ENCODE results near the gene SNRPA1.

SNRPA1 gene

DNA sequence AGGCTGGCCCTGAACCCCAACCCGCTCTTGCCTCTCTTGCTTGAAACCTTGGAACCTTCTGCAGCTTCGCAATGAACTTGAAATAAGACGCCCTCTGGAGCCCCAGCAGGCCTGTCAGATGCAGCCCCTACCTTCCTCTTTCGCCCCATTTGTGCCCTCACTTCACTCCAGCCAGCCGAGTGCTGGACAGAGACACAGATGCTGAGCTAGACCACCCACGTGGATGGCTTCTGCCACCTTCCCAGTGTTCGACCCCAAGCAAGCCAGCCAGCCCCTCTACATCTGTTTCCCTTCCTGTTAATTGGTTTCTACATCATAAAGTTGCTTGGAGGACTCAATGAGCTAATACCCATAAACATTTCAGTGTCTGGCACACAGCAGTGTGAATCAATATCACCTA is 23.8 kb upstream of the SNRPA1 start:
- DNase-seq (ENCODE audit: low spot score): no peak

DNA sequence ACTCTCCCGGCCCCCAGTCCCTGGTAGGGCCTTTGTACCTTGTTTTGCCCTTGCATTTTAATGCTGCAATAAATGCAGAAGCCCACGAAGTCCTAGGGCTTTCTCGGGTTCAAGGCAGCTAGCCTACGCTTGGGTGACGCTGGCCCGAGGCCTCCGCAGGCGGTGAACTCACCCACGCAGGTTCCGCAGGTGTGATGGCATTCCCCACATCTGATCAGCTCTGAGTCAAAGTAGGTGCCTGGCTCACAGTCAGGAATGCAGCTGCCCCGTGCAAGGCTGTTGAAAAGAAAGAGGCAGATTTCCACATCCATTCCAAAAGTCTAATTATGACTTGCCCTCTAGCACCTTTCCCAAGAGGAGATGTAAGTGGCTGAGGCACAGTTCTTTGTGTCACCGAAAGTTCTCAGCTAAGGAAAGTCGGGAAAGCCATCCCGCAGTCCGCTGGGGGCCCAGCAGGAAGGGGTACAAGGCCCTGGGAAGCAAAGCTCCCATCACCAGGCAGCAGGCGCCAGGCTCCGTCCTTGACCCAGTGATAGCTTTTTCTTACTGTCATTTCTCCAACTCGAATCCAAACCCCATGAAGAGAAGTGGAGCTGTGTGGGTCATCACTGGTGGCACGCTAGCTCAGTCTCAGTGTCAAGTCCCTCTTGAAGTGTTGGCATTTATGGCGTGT is 23.2 kb upstream of the SNRPA1 start:
- DNase-seq (ENCODE audit: low spot score): no peak

DNA sequence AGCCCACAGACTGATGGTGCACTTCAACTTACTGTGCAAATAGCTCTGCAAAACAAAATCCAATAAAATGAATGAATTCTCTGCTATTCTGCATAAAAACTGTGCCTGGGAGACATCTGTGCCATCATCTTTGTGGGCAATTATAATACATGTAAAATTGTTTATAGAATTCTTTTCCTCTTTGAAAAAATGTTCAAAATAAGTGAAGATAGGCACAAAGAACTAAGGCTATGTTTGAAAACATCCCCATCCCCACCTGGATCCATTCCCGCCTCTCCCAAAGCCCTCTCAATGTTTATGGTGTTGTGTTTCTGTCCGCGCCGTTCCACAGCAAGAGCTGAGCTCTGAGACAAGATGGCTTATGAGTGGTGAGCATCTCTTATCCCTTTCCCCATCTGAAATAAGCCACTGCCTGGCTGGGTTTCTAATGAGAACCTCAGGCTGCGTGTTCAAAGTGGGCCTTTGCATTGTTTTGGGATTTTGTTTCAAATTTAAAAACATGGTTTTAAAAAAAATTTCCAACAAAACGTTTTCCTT is 22.4 kb upstream of the SNRPA1 start:
- no peak for DNase-seq (ENCODE audit: low spot score)

DNA sequence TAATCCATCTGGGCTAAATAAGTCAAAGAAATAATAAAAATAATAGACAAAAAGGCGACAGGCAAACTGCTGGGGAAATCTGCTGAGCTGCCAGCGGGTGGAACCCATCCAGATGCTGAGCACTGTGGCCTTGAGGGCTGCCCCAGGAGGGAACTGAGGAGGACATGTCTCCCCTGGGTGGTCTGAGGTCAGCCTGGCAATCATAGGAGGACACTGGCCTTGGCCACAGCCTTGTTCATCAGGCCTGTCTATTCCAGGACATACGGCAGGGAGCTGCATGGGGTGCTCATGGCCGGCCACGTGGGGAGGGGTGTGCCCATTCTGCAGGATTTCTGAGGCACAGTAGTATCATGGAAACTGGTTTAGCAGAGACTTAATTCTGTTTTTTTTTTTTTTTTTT is 21.5 kb upstream of the SNRPA1 start:
- no peak for DNase-seq (ENCODE audit: low spot score)

DNA sequence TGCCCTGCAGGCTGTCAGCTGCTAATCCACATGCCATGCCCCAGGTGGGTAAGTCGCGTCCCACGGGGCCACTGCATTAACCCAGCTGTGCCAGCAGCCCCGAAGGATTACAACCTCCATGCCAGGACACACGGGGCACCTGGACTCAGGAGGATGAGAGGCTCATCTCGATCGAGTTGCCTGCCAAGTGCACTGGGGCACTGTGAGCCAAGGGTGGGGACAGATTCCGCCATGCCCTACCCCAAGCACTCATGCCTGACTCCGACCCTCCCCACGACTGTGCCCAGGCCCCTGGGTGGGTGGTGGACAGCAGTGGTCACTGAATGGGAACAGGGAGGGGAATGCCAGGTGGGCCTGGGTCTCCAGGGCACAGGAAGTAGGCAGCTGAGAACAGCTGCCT is 20.7 kb upstream of the SNRPA1 start:
- DNase-seq (ENCODE audit: low spot score): no peak

DNA sequence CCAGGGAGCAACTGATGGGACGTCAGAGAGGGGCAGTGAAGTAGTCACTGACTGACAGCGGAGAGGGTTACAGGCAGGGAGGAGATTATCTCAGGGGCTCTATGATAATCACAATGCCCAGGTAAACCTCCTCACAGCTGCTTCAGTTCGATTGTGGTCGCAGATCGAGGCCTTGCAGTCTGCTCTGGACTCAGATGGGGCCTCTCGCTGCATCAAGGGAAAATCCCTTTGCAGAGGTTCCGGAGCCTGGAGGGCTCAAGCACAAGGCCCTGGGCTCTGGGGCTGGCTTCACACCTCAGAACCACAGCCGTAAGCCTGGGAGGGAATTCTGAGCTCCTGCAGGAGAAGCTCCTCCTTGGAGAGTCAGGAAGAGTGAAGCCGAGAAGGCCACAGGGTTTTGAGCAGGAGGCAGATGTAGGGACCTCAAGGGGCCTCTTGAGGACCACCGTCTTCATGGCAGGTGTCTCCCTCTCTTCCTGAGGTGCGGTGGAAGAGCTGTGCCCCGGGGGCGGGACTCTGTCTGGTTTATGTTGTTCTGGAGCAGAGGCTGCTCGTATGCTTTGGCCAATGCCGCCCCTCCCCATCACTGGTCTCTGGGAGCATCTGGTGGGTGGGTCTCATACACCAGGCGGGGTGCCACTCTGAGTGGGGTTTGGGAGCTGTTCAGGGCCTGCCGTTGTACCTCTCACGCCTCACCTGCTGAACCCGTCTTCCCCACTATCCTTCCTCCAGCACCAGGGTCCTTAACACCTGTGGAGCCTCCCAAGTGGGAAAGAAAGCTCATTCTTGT is 19.5 kb upstream of the SNRPA1 start:
- DNase-seq (ENCODE audit: low spot score): no peak

DNA sequence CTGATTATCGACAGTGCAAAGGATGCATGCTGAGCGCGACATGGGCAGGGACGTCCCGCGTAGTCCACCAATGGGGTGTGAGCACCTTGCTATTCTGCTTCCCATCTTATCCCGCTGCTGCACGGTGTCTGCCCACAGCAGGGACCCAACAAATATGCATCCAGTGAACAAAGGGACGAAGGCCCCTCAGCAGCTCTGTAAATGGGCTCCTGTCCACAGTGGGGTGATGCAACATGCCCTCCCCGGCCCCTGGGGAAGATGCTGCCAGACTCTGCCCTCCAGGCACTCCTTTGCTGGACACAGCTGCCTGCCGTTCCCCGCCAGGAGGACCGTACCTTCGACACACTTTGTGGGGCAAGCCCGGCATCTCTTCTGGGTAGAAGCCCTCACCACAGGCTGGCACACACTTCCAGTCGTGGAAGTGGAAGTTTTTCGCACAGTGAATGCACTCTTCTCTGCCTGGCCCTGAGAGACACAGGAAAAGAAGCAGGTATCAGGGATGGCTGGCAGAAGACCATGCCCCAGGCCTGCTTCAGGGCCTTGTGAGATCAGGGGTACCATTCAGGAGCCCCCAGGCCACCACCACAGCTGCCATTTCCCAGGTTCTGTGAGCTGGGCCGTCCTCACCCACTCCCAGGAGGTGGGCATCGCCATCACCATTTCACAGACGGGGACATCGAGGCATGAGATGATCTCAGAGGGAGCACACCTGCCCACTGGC is 18.2 kb upstream of the SNRPA1 start:
- no peak for DNase-seq (ENCODE audit: low spot score)

DNA sequence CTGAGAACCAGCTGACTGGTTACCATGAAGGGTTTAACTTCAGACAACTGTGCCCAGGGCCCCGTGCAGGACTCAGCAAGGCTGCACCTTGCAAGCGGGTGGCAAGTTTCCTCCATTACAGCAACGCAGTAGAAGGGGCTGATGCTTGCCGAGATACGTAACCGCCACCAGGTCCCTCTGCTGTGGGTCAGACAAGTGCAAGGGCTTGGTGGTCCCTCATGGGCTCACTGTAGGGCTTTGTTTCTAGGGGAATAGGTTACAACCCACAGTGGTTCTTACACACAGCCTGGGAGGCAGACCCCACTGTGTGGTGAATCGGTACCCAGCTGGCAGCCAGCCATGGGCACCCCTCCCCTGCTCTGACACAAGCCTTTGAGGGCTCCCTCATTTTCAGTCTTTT is 15.5 kb upstream of the SNRPA1 start:
- no peak for DNase-seq (ENCODE audit: low spot score)

DNA sequence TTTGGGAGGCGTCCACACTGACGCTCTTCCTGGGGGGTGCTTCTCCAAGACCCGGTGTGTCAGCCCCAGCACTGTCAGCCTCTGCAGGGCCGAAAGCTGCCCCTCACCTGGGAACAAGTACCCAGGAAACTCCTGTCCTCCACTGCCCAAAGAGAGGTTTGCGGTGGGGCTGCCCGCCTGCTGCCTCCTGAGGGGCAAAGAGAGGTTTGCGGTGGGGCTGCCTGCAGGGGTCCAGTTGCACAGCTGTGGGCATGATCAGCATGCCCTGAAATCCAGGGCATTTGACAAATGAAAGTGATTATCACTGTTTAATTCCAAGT is 15.1 kb upstream of the SNRPA1 start:
- DNase-seq (ENCODE audit: low spot score): no peak

DNA sequence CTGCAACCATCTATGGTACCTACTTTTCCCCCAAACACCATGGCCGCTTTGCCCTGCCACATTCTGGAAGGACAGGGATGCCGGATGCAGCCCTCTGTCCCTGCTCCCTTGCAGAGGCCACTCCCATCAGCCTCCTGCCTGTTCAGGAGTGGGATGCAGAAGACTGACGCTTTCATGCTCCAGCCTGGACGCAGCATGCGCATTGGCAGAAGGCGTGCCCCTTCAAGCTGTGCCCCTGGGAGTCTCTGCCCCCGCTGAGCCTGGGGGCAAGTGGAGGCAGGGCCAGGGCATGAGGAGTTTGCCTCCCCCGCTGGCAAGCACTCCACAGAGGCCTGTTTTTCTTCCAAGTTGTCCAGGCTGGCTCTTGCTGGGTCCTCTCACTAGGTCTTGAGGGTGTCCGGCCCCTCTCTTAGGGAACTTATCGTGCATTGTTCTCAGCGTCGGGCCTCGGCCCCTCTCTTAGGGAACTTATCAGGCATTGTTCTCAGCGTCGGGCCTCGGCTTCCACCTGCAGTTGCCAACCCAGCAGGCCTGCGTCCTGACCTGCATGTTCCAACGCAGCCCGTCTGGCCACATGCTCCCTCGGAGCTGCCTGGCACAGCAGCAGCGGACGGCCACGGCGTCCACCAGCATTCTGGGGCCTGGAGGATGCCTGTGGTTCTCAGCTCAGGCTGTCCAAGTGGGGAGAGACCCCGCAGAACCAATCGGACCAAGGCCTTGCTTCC is 14.6 kb upstream of the SNRPA1 start:
- no peak for DNase-seq (ENCODE audit: low spot score)

DNA sequence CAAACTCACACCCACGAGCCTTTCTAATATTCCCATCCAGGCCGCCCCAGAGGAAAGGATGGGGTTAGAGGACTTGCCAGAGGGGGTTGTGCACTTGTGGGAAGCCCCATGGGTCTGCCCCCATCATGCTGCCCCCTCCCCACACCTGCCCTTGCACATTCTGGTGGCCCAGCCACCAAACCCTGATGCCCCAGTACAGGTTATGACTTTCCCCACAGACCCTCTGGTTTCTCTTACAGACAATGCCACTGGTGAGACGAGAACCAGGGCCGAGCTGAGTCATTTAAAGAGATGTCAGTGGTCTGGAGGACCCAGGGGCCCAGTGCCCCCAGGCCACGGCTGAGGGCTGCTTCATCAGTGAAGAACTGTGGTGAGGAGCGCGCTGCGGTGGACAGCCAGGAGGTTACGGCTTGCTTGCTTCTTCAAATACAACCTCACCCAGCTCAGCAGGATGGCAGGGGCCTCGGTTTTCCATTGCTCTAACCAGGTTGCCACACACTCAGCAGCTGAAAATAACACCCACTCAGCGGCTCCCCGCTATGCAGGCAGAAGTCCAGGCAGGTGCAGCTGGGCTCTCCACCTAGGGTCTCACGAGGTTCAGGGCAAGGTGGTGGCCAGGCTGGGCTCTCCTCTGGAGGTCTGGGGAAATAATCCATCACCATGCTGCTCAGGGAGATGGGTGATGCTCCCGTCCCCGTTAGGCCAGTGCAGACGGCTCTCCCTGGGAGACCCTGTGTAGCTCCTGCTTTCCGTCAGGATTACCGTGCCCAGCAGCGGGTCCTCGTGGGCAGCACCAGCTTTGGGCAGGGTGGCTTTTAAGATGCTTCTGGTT is 13.8 kb upstream of the SNRPA1 start:
- DNase-seq (ENCODE audit: low spot score): no peak

DNA sequence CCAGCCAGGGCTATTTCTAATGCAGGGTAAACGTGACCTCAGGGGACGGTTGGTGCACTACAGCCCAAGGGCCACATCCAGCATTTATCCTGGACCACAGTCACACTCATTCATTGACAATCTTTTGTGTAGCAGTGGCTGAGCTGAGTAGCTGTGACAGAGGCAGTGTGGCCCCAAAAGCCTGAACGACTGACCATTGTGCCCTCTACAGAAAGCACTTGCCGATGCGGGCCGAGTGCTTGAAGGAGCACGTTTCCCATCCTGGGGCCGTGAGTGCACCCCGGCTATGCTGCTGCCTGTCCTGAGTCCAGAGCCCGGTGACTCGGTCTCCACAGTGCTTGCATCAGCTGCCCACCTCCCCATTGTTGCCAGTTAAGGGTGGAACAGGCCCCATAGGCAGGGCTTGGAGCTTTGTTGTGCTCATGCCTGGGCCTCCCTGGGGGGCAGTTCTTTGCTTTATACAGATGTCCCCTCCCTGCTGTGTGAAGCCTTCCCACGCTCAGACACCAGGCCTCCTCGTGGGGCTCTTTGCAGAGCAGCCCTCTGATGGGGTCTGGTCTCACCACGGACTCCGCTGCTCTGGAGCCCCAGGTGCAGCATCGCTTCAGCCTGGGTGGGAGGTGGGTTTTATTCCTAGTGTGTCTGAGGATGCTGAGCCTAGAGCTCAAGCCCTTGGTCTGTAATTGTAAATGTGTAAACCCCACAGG is 13.0 kb upstream of the SNRPA1 start:
- DNase-seq (ENCODE audit: low spot score): no peak

DNA sequence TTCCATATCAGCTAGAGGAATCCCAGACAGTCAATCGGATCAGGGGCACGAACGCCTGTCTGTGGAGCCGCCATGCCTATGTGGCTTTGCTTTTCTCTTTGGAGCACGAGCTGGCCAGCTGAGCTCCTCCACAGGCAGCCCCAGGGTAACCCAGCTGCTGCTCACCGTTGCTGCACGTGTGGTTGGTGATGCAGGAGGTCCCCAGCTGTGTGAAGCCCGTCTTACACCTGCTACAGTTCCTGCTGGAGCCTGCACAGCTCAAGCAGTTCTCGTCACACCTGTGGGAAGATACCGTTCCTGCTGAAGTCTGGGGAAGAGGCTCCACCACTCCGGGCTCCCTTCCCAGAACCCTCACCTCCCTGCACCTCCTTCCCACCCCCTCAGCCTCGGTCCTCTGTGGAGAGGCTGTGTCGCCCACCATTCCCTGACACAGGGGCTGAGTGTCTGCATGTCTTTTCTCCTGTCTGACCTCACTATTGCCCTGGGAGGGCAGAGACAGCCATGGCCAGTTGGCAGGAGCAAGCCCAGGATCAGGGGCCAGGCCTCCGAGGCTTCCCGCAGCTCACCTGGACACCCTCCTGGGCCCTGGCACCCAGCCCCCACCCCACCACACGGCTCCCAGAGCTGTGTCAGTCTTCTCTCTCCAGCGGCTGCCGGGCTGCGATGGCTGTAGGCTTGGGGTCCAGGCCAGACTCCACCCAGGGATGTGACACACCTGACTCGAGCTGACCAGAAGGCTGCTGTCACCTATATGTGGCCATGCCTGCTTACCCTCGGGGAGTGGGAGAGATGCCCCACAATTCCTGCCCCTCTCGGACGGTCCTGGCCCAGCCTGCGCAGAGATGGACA is 12.2 kb upstream of the SNRPA1 start:
- no peak for DNase-seq (ENCODE audit: low spot score)

DNA sequence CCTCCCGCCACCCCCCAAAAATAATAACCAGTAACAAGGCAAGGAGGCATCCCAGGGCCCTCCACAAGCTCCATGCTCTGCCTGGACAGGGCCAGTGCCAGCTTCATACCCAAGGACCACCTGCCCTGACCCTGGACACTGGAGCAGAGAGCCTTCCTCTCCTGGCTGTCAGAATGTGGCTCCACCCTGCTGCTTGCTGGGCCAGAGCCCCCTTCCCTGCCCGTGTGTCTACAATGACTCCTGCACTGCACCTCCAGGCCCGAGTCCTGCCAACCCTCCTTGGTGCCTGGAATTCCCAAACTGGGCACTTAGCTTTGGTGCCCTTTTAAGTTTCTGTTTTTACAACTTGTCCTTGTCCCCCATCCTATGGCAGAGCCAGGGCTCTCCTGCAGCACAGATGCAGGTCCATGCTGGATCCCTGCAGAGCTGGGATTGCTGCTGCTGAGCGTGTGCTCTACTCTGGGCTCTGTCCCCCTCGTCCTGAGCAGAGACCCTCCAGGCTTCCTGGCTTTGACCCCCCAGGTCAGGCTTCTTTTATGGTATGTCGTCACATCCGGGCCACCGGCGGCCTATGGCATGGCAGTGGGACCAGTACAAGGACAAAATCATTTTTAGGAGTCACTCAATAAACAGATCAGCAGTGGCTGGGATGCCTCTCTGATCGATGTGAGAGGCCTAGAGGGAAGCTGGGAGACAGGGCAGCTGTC is 11.4 kb upstream of the SNRPA1 start:
- no peak for DNase-seq (ENCODE audit: low spot score)

DNA sequence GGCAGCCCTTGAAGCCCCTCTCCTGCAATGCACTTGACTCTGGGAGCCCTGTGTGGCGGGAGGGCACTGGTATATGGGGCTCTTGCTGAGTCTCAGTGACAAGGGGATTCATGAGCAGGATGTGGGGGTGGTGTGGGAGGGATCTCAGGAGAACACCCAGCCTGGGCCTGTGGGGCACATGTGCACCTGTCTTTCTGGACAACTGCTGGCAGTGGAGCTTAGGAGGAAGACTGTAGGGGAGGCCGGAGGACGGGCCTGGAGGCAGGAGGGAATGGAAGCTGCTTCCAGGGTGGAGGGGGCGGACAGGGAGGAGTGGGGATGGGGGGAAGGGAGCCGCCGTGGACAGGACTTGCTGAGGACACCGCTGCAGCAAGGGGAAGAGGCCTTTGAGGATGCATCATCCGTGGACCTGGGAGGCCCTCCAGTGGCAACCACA is 10.8 kb upstream of the SNRPA1 start:
- no peak for DNase-seq (ENCODE audit: low spot score)

DNA sequence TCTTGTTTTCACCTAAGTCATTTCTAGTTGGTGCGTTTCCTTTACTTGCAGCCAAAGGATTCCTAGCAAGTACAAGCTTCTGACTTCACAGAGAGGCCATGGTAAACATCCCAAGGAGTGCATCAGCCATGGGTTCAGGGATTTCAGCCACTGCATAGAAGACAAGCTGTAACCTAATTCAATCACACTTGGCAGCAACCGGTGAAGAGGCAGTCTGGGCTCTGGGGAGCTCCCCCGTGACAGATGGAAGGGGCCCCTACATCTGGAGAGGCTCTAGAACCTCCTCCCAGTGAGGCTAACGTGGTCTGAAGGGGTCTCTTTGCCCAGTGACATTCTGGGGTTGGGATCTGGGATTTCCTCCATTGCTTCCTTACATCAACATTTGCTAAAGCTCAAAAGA is 8.4 kb upstream of the SNRPA1 start:
- no peak for DNase-seq (ENCODE audit: low spot score)

DNA sequence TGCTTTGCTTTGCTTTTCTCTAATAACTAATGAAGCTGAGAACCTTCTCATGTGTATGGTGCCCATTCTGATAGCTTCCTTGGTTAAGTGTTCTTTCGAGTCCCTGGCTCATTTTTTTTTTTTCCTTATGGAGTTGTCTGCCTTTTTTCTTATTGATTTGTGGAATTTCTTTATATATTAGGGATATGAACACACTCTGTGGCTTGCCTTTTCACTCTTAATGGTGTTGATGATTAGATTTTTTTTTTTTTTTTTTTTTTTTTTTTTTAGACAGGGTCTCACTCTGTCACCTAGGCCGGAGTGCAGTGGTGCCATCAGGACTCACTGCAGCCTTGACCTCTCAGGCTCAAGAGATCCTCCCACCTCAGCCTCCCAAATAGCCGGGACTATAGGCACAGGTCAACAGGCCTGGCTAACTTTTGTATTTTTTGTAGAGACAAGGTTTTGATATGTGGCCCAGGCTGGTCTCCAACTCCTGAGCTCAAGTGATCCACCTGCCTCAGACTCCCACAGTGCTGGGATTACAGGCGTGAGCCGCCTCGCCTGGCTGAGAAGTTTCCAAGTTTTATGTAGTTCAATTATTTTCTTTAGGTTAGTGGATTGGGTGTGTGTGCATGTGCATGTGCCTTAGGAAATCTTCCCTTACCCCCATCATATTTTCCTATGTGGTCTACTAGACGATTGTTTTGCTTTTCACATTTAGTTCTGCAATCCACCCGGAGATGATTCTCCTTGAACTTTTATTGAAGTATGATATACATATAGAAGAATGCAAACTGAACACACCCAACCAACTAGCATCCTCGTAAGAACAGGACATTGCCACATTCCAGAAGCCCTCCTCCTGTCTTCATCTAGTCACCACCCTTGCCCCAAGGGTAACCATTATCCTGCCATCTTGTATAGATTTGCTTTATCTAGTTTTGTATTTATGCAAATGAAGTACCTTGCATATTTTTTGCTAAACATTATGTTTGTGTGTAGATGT is 1.7 kb upstream of the SNRPA1 start:
- DNase-seq (ENCODE audit: low spot score): no peak

DNA sequence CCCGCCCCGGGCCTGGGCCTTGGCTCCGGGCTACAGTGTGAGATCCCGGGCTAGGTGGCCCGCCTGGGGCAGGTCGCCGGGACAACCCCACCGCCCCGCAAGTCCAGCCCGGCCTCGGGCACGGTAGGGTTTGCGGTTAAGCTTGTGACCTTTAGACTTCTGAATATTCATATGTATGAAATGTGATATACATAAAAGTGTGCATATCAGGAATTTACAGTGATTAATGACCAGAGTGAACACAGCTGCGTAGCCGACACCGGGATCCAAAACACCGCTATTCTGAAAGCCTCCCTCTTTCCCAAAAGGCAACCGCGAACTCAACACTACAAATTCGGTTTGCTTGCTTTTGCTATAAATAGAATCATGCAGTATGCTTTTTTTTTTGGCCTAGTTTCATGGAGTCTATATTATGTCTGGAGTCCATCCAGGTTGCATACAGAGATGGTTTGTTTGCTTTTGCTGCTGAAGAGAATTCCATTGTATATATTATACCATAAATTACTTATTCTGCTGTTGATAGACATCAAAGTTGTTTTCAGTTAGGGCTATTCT is 636 bp upstream of the SNRPA1 start:
- DNase-seq (ENCODE audit: low spot score): no peak
